HCT116 (cell line): ENCODE data around the gene OR6Q1.
"Not testable (repeated sequence)": the region's sequence is repeated elsewhere in the genome, so short reads cannot be mapped to it uniquely, and the experiment has no call there.

Experiments used
- CEBPB ChIP-seq: IDR thresholded peaks from 2 replicates; pipeline ENCODE4 v1.6.1; 2012; ENCODE audit warnings: low read depth
- FOSL1 ChIP-seq: IDR thresholded peaks from 2 replicates; pipeline ENCODE4 v1.6.1; 2012; ENCODE audit warnings: low read depth
- POLR2A ChIP-seq: IDR thresholded peaks from 2 replicates; pipeline ENCODE4 v1.7.0; 2011; ENCODE audit warnings: borderline replicate concordance; ENCODE audit not compliant: insufficient read depth, insufficient read length; ENCODE audit errors: extremely low read depth
- POLR2AphosphoS5 ChIP-seq: IDR thresholded peaks from 2 replicates; pipeline ENCODE4 v1.6.1; 2011; ENCODE audit warnings: mild to moderate bottlenecking, low read depth, low read length, moderate library complexity
- ZBTB33 ChIP-seq: IDR thresholded peaks from 2 replicates; pipeline ENCODE4 v1.6.1; 2011; ENCODE audit warnings: mild to moderate bottlenecking, low read length, moderate library complexity; ENCODE audit not compliant: insufficient replicate concordance; ENCODE audit errors: extremely low read depth
- ZNF274 ChIP-seq: fragments of 200-500 bp; sonication (Bioruptor generic); IDR thresholded peaks from 2 replicates; pipeline ENCODE4 v1.6.1; 2014; ENCODE audit warnings: mild to moderate bottlenecking, low read depth, low read length, inconsistent platforms
- TF ChIP-seq, protein P1 (sequence below), 3 experiments: fragments of 200-600 bp in 1 of 3; sonication (generic) in 1 of 3; IDR thresholded peaks in 2 of 3; conservative IDR thresholded peaks in 1 of 3; 2 replicates each; pipeline ENCODE4 v1.5.1; 2012 to 2017; ENCODE audit warnings: low read depth in 2 of 3, low read length in 2 of 3, antibody characterized with exemption in 1 of 3, borderline replicate concordance in 1 of 3, control low read depth in 1 of 3, mild to moderate bottlenecking in 1 of 3, mixed read lengths in 1 of 3, mixed run types in 1 of 3, moderate library complexity in 1 of 3; ENCODE audit not compliant: insufficient read depth in 1 of 3

DNA sequence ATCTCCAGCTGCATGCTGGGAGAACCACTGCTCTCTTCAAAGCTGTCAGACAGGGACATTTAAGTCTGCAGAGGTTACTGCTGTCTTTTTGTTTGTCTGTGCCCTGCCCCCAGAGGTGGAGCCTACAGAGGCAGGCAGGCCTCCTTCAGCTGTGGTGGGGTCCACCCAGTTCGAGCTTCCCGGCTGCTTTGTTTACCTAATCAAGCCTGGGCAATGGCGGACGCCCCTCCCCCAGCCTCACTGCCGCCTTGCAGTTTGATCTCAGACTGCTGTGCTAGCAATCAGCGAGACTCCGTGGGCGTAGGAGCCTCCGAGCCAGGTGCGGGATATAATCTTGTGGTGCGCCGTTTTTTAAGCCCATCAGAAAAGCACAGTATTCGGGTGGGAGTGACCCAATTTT lies 31.2 kb upstream of the OR6Q1 start:
- TF ChIP-seq CEBPB, ZNF274, FOSL1, POLR2A, ZBTB33, POLR2AphosphoS5: not testable (repeated sequence)
- TF ChIP-seq, protein P1, sequence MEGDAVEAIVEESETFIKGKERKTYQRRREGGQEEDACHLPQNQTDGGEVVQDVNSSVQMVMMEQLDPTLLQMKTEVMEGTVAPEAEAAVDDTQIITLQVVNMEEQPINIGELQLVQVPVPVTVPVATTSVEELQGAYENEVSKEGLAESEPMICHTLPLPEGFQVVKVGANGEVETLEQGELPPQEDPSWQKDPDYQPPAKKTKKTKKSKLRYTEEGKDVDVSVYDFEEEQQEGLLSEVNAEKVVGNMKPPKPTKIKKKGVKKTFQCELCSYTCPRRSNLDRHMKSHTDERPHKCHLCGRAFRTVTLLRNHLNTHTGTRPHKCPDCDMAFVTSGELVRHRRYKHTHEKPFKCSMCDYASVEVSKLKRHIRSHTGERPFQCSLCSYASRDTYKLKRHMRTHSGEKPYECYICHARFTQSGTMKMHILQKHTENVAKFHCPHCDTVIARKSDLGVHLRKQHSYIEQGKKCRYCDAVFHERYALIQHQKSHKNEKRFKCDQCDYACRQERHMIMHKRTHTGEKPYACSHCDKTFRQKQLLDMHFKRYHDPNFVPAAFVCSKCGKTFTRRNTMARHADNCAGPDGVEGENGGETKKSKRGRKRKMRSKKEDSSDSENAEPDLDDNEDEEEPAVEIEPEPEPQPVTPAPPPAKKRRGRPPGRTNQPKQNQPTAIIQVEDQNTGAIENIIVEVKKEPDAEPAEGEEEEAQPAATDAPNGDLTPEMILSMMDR (IDR thresholded peaks at IDR 0.05 in 2 of 3, conservative IDR thresholded peaks at IDR 0.05 in 1 of 3; ENCODE audit: borderline replicate concordance in 1 of 3, insufficient read depth in 1 of 3, low read depth in 2 of 3, low read length in 2 of 3) = not testable (repeated sequence)
